ENCODE results near the gene RFTN1. TPM values are rescaled to one million over a fixed set of nuclear protein-coding genes. Genes with fewer than 3 reads are reported as not detected.

Gene RFTN1
- total and polyA plus RNA-seq, 10 of the 15 experiments (the other 5 are each of a cell fraction or from before 2014, with no cell fraction given) = 20.6 to 213 (median 147) TPM

- TF ChIP-seq USF1 (IDR thresholded peaks at IDR 0.05; ENCODE audit: borderline replicate concordance, extremely low read length, insufficient read depth, low read depth, low read length) = no peak
- TF ChIP-seq HDAC2 (IDR thresholded peaks at IDR 0.05) = no peak
- no peak for TF ChIP-seq MYB (IDR thresholded peaks at IDR 0.05; ENCODE audit: borderline replicate concordance, low read depth, low read length)
- no peak for TF ChIP-seq TCF3 (IDR thresholded peaks at IDR 0.05; ENCODE audit: borderline replicate concordance, insufficient read depth, low read depth, low read length)
- no peak for TF ChIP-seq JUND (IDR thresholded peaks at IDR 0.05; ENCODE audit: low read depth, low read length)
- no peak for TF ChIP-seq SMAD5 (IDR thresholded peaks at IDR 0.05; ENCODE audit: low read depth)
- TF ChIP-seq CBX5 (IDR thresholded peaks at IDR 0.05; ENCODE audit: low read depth) = peak; percentile 67; the same call in 1 of the 2 replicates
- TF ChIP-seq POLR2A (IDR thresholded peaks at IDR 0.05; ENCODE audit: low read depth, low read length) = peak; percentile 25; the same call in 1 of the 2 replicates
- TF ChIP-seq HDAC6 (IDR thresholded peaks at IDR 0.05; ENCODE audit: unreplicated experiment) = no peak
- TF ChIP-seq CBX3 (IDR thresholded peaks at IDR 0.05; ENCODE audit: borderline replicate concordance, low read depth) = no peak
- TF ChIP-seq E2F8 (IDR thresholded peaks at IDR 0.05; ENCODE audit: low read depth, partially characterized antibody) = no peak
- no peak for TF ChIP-seq E2F4 (IDR thresholded peaks at IDR 0.05; ENCODE audit: low read depth, low read length)
- no peak for TF ChIP-seq NR2C1 (IDR thresholded peaks at IDR 0.05)
- TF ChIP-seq RAD21 (IDR thresholded peaks at IDR 0.05; ENCODE audit: insufficient read depth, low read depth, low read length) = peak; percentile 100
- no peak for TF ChIP-seq NR2C2 (IDR thresholded peaks at IDR 0.05; ENCODE audit: borderline replicate concordance, control insufficient read depth, insufficient read length, low read depth)
- no peak for TF ChIP-seq NRF1 (conservative IDR thresholded peaks at IDR 0.05; ENCODE audit: low read depth, low read length)
- TF ChIP-seq ZBTB4 (CRISPR knock-in tag; IDR thresholded peaks at IDR 0.05) = no peak
- no peak for TF ChIP-seq SREBF1 (IDR thresholded peaks at IDR 0.05; ENCODE audit: low read length)
- no peak for TF ChIP-seq EGR1 (IDR thresholded peaks at IDR 0.05; ENCODE audit: borderline replicate concordance in 1 of 2, low read depth in 2 of 2, low read length in 2 of 2)
- TF ChIP-seq PBX3 (IDR thresholded peaks at IDR 0.05; ENCODE audit: insufficient replicate concordance, low read depth, low read length) = no peak
Measured at GRCh38 chr3:16550676-16551341, 37.3 kb upstream of the RFTN1 start (continued).
